ENCODE data around the gene ARID5B. TPM values are rescaled to one million over a fixed set of nuclear protein-coding genes. Genes with fewer than 3 reads are reported as not detected.

The ARID5B gene
- total and polyA plus RNA-seq, 2 experiments from 2014 or later = 1.3 to 1.6 TPM

GRCh38 chr10:62062028-62062427 lies 160.5 kb downstream of the ARID5B start:
- H3K27ac Mint-ChIP-seq = no peak overlapping the region
- no peaks in the 10 kb centered on the region for H3K36me3 Mint-ChIP-seq (ENCODE audit: low read depth)
- no peak for ATAC-seq
- TF ChIP-seq NANOG (IDR thresholded peaks at IDR 0.05; ENCODE audit: borderline replicate concordance) (no peak), STAT1 (IDR thresholded peaks at IDR 0.05; ENCODE audit: unreplicated experiment) (no peak)
- Histone ChIP-seq H3K36me3 (ENCODE audit: insufficient read depth) (no peaks in the 10 kb centered on the region), H3K4me1 (ENCODE audit: insufficient read depth) (peaks cover 4% of the 10 kb centered on the region; the same call in 1 of the 2 replicates), H3K9me2 (ENCODE audit: insufficient read depth) (peaks cover 6% of the 10 kb centered on the region; the same call in 1 of the 2 replicates), H3K27me3 (ENCODE audit: insufficient read depth) (no peaks in the 10 kb centered on the region), H3K27ac (ENCODE audit: low read depth) (no peak overlapping the region), H3K4me3 (no peak overlapping the region), H3K79me2 (replicated peaks; ENCODE audit: insufficient read depth) (no peaks in the 10 kb centered on the region), H4K20me1 (replicated peaks; ENCODE audit: insufficient read depth) (no peaks in the 10 kb centered on the region), H2AFZ (no peak overlapping the region), H3K4me2 (no peak overlapping the region), H3F3A (replicated peaks; ENCODE audit: low read depth) (no peaks in the 10 kb centered on the region)
- H3K4me3 Mint-ChIP-seq = no peak overlapping the region
- H3K27me3 Mint-ChIP-seq (ENCODE audit: insufficient read depth, low read depth, poor library complexity) = no peaks in the 10 kb centered on the region
- no peaks in the 10 kb centered on the region for H3K4me1 Mint-ChIP-seq
- H3K9me3 Mint-ChIP-seq = no peaks in the 10 kb centered on the region
- no peak for DNase-seq (ENCODE audit: low spot score)

GRCh38 chr10:62062752-62063512 lies 161.4 kb downstream of the ARID5B start:
- DNase-seq (ENCODE audit: low spot score) (no peak), ATAC-seq (no peak)
- H2AFZ ChIP-seq = no peak overlapping the region
- H3F3A ChIP-seq (replicated peaks; ENCODE audit: low read depth) = no peaks in the 10 kb centered on the region
- H3K27me3 Mint-ChIP-seq (ENCODE audit: insufficient read depth, low read depth, poor library complexity) = no peaks in the 10 kb centered on the region
- H3K4me1 Mint-ChIP-seq = no peaks in the 10 kb centered on the region
- no peaks in the 10 kb centered on the region for H3K36me3 ChIP-seq (ENCODE audit: insufficient read depth)
- no peaks in the 10 kb centered on the region for H3K27me3 ChIP-seq (ENCODE audit: insufficient read depth)
- H3K4me2 ChIP-seq = no peak overlapping the region
- H3K27ac ChIP-seq (ENCODE audit: low read depth) = no peak overlapping the region
- no peak overlapping the region for H3K4me3 ChIP-seq
- TF ChIP-seq EZH2phosphoT487 (IDR thresholded peaks at IDR 0.05; ENCODE audit: unreplicated experiment) (no peak), ZNF114 (CRISPR knock-in tag; IDR thresholded peaks at IDR 0.05) (no peak), JUNB (IDR thresholded peaks at IDR 0.05; ENCODE audit: unreplicated experiment) (no peak), REST (IDR thresholded peaks at IDR 0.05; ENCODE audit: unreplicated experiment) (no peak), EZH2 (IDR thresholded peaks at IDR 0.05; ENCODE audit: low read depth, unreplicated experiment) (no peak), NANOG (IDR thresholded peaks at IDR 0.05; ENCODE audit: borderline replicate concordance) (no peak), ZNF331 (CRISPR knock-in tag; IDR thresholded peaks at IDR 0.05; ENCODE audit: low read depth) (no peak), CREB1 (CRISPR knock-in tag; IDR thresholded peaks at IDR 0.05; ENCODE audit: low read depth) (no peak), STAT1 (IDR thresholded peaks at IDR 0.05; ENCODE audit: unreplicated experiment) (no peak)
- TF ChIP-seq, protein P1, sequence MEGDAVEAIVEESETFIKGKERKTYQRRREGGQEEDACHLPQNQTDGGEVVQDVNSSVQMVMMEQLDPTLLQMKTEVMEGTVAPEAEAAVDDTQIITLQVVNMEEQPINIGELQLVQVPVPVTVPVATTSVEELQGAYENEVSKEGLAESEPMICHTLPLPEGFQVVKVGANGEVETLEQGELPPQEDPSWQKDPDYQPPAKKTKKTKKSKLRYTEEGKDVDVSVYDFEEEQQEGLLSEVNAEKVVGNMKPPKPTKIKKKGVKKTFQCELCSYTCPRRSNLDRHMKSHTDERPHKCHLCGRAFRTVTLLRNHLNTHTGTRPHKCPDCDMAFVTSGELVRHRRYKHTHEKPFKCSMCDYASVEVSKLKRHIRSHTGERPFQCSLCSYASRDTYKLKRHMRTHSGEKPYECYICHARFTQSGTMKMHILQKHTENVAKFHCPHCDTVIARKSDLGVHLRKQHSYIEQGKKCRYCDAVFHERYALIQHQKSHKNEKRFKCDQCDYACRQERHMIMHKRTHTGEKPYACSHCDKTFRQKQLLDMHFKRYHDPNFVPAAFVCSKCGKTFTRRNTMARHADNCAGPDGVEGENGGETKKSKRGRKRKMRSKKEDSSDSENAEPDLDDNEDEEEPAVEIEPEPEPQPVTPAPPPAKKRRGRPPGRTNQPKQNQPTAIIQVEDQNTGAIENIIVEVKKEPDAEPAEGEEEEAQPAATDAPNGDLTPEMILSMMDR (conservative IDR thresholded peaks at IDR 0.05; ENCODE audit: low read depth in 2 of 2) = no peak
- no peaks in the 10 kb centered on the region for H3K36me3 Mint-ChIP-seq (ENCODE audit: low read depth)
- H3K9me2 ChIP-seq (ENCODE audit: insufficient read depth) = peaks cover 6% of the 10 kb centered on the region; the same call in 1 of the 2 replicates
- H3K4me1 ChIP-seq (ENCODE audit: insufficient read depth) = peaks cover 2% of the 10 kb centered on the region; the same call in 1 of the 2 replicates
- no peak overlapping the region for H3K4me3 Mint-ChIP-seq
- H3K9me3 Mint-ChIP-seq = no peaks in the 10 kb centered on the region
- H3K27ac Mint-ChIP-seq = no peak overlapping the region
- H3K79me2 ChIP-seq (replicated peaks; ENCODE audit: insufficient read depth) = no peaks in the 10 kb centered on the region
- no peaks in the 10 kb centered on the region for H4K20me1 ChIP-seq (replicated peaks; ENCODE audit: insufficient read depth)

All from GM23338 (cell line).